Stimulated activated CD4-positive, alpha-beta T cell treated with anti-CD3 and anti-CD28 coated beads, Interleukin-12 subunit alpha, Interleukin-12 subunit beta, amount 100 ng/mL, for 24 hours (primary cell): ENCODE data around the gene ACKR1.
A peak's percentile ranks its signal among the peaks of the same experiment; 100 is the strongest.

Experiments
- DNase-seq, 2 experiments: peaks; one replicate each; pipeline ENCODE4 v3.0.0-alpha.2; 2020; ENCODE audit warnings: low read depth in 2 of 2

ACKR1 gene, protein sequence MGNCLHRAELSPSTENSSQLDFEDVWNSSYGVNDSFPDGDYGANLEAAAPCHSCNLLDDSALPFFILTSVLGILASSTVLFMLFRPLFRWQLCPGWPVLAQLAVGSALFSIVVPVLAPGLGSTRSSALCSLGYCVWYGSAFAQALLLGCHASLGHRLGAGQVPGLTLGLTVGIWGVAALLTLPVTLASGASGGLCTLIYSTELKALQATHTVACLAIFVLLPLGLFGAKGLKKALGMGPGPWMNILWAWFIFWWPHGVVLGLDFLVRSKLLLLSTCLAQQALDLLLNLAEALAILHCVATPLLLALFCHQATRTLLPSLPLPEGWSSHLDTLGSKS

DNA sequence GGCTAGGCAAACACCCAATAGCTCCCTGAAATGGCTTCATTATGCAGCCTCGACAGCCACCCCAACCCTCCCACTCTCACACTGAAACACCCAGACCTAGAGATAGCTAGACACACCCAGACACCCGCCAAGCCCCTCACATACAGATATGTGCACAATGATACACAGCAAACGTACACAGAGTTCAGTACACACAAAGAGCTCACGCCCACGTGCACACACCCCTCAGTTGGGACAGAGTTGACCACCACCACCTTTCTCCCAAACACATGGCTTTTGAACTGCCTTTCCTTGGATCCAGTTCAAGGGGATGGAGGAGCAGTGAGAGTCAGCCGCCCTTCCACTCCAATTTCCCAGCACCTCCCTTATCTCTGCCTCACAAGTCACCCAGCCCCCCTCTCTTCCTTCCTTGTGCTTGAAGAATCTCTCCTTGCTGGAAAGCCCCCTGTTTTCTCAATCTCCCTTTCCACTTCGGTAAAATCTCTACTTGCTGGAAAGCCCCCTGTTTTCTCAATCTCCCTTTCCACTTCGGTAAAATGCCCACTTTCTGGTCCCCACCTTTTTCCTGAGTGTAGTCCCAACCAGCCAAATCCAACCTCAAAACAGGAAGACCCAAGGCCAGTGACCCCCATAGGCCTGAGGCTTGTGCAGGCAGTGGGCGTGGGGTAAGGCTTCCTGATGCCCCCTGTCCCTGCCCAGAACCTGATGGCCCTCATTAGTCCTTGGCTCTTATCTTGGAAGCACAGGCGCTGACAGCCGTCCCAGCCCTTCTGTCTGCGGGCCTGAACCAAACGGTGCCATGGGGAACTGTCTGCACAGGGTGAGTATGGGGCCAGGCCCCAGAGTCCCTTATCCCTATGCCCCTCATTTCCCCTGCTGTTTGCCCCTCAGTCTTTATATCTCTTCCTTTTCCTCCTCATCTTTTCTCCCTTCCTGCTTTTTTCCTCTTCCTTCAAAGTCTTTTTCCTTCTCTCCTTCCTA, at the start of gene ACKR1:
ACKR1 (plus strand) TSS at position 715 of the 981 bp plus-strand sequence; CDS start at position 800, 85 bp downstream.
- no peak for DNase-seq

DNA sequence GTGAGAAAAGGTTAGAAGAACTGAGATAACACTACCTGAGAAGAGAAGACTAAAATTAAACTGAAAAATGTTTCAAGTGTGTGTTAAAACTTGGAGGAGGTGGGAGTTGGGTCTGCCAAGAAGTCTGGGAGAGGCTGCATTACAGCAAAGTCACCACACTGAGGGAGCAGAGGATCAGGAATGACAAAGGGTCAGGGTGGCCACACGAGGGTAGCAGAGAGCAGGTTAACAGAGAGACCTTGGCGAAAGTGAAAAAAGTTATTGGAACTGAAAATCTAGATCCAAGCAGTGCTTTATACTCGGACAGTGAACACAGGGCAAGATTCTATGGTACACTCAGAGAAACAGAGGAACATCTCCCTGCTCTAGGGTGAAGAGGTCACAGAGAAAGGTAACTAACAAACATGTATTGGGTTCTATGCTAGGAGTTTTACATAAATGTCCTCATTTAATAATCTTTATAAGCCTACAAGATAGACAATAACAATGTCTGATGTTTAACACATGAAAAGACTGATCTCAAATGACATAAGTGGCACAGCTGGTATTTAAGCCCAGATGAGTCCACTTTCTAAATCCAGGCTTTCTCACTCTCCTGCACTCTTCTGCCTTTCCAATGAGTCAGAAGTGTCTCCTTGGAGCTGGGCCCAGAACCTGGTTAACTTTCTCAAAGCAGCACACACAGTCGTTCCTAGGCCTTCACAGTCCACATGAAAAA, 43.5 kb upstream of the ACKR1 start:
- peak; percentile 22 to 65 for DNase-seq

DNA sequence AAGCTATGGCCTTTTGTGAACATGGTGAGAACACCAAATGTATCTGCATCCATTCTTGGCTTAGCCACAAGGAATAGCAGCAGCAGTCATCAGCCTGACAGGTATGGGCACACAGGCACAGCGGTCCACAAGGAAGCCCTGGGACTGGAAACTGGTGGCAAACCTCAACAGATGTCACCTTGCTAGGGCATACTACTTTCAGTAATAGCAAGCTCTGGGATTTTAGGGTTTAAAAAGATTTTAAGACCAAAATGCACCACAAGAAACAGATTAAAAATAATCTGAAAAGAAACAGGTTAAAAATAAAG, 43.0 kb upstream of the ACKR1 start:
- DNase-seq: no peak

DNA sequence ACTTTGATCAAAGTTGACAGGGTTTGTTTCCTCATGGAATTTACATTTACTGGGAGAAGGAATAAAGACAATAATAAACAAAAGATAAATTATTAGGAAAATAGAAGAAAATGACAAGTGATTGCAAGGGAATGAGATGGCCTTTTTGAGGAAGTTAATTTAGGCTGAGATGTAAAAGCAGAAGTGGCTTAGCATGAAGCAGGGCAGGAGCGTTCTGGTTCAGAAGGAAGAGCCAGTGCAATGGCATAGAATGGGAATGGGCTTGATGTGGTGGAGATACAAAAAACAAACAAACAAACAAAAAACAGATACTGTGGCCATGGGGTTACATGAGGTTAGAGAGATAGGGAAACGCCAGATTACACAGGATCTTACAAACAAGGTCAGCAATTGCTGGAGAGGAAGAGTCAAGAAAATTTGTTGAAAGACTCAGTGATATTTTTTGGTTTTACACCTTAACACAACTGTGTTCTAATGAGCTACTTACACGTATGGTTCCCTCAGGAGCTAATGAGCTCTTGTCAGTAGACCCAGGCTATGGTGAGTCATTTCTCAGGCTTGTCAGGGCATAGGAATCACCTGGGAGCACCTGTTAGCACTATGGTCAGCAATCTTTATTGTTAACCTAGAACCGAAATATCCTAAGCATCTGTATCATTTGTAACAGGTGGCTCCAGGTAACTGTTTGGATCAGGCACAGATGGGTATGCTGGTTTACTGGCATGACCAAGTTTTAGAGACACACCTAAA, 42.0 kb upstream of the ACKR1 start:
- DNase-seq: no peak

DNA sequence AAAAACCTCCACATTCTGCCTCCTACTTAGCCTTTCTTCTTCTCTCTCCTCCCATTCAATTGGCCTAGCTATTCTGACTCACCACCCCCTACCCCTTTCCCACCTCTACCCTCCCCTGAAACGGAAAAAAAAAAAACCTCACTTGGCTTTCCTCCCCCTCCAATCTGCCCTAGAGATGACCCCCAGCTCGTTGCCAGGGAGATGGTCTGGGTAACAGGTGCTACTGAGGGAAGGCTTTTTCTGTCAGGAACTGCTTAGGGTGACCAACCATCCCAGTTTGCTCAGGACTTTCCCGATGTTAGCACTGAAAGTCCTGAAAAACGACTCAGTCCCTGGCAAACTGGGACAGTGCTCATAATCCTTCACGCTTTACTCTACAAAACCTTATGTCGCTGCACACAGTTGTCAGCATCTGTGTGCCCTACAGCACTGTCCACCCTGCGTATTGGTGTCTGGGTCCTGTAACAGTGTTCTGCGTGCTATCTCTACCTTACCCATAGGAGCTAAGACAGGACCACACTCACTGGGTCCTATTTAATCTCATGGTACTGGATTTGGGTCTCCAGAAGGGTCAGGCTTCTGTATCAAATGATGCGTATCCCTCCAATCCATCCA, 41.0 kb upstream of the ACKR1 start:
- no peak for DNase-seq

DNA sequence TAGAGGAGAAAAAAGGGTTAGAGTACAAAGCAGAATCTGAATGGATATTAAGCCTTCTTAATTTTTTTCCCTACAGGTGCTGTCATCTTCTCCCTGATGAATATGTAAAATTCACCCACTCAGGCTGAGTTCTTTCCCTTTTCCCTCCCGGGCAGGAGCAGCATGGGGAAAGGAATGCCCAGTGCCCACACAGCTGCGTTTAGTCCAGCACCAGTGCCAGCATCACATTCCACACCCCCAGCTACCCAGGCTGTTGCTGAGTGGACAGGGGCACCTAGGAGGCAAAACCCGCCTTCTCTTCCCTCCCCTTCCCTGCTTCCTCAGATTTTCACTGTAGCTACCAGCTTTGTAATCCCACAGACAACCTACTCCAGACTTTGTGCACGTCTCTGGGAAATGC, 36.6 kb upstream of the ACKR1 start:
- no peak for DNase-seq

DNA sequence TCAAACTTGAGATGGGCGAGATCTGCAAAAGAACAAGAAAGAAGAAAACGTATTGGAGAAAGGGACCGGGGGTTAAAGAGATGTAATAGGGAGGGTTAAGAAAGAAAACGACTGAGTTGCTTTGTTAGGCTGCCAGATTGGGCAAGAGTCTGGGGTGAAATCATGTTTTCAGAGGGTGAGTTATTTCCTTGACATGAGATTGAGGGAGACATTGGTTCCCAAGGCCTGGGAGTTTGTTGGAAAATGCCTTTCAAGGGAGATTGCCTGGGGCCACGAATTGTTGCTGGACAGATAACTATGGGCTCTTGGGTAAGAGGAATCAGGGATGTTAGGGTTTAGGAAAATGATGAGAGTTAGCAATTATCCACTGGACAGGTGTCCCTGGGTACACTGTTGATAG, 34.0 kb upstream of the ACKR1 start:
- no peak for DNase-seq

DNA sequence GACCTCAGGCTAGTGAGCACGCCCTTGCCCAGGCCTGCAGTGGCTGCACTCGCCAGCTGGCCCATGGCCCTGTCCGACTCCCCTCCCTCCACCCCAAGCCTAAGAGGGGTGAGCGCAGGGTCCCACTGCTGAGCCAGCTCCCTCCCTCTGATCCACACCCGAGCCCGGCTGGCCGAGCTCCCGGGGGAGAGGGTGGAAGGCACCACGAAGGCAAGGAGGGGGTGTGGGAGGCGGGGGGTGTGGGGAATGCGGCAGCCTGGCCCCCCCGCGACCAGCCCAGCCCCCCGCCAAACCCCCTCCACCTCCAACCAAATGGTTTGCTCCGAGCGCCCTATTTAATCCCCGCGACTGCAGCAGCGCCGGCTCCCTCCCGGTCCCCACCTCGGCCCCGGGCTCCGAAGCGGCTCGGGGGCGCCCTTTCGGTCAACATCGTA, 33.4 kb upstream of the ACKR1 start, which contains the start of gene CADM3:
CADM3 (plus strand) TSS at position 362 of the 434 bp plus-strand sequence. CDS start 151 bp downstream, outside the sequence.
- DNase-seq: no peak

DNA sequence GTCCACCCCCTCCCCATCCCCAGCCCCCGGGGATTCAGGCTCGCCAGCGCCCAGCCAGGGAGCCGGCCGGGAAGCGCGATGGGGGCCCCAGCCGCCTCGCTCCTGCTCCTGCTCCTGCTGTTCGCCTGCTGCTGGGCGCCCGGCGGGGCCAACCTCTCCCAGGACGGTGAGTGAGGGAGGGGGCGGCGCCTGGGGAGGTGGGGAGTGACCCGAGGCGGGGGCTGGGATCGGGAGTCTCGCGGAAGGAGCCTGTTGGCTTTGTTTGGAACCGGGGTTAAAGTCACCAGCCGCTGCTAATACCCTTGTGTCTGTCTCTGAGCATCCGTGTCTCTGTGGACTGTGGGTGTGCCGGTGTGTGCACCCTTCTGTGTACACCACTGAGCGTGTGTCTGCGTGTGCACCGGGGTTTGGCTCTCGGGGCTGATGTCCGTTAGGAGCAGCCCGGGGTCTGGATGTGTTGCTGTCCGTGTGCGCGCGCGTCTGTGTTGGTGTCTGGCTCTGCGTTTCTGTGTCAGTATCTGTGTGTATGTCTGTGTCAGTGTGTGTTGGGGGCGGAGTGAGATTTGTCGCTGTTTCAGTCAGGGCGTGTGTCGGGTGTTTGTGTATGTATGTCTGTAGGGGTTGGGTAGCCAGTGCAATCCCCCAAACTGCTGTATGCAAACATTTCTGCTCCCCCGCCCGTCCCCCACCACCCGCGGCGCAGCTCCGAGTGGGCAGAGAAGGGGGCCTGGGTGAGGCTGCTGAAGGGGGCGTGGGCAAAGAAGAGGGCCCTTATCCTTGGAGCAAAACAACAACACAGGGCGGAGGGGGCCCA, 32.8 kb upstream of the ACKR1 start:
- no peak for DNase-seq

DNA sequence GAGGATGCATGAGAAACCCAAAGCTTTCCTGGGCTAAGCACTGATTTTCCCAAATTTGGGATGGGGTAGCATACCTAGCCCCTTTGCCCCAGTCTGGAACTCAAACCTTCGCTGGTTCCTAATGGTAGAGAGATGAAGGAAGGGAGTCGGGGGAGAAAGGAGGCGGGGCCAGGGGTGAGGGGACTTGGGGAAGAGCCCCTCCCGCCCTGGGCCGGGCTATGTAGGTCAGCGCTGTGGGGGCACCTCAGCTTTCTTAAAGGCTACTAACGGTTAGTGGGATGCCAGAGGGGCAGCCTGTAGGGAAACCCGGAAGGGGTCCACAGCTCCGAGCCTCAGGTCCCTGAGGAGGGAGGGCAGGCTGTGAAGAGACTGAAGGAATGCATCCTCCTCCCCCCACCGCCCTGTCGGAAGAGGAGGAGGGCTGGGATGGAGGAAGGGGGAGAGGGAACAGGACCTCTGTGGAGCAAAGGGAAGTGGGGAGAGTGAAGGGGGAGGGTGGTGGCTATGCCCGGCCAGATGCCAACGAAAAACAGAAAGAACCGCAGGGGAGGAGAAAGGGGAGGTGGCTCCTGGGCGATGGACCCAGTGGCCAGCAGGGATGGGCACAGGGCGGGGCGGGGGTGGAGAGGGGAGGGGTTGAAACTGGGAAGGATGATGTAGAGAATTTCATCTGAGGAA, 31.9 kb upstream of the ACKR1 start:
- no peak for DNase-seq

DNA sequence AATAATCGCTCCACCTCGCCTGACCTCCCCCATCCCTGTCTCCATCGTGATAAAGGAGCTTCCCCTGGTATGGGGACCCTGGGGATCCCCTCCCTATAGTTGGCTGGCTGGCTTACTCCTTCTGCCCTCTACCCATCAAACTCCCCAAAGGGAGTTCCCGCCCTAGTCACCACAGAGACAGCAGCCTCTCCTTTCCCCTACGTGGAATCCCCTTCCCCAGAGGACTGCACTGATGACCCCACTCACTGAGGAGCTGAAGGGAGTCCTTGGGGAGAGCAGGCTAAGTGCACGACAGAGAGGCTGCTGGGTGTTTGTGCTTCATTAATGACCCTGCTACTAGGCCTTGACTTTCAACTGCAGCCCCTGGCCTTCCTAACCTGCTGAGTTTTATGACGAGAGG, 31.4 kb upstream of the ACKR1 start:
- no peak for DNase-seq

DNA sequence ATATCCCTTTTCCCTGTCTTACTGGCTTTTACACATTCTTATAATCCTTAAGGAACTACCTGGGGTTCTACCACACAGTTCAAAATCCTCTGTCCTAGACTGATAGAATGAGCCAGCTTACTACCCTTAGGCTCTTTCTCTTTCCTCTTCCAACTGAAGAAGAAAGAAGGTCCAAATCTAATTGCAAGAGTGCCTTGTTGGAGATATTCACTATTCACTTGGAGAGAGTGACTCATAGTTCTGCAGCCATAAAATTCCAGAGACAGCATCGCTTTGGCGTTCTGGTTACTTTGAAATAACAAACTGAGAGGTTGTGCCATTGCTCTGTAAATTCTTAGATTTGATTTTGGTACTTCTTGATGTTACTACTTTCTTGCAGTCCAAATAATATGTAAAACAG, 29.1 kb upstream of the ACKR1 start:
- DNase-seq: no peak

DNA sequence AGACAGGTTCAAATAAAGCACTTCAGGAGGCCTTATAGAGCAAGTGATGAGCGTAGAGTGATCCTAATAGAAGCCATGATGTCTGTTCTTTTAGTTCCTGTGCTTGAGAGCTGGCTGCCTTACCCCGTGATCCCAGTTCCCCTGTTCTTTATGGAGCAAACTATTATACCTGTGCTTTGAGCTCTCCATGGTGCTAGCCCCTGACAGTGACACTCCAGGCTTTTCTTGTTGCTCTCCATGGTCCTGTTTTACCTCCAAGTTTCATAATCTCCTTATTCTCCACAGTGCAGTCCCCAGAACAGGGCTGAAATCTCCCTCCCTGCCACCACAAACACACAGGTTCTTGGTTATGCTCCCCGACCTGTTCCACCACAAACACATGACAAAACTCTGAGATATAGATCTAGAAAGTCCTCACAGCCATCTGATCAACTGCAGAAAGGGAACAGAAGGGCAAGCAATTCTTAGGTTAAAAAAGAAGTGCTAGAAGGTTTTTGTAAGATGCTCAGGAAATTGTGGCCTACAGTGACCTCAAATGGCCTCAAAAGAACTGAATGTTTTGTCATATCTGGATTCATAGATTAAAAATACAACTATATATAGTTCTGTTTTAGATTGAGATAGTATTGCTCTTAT, 27.3 kb upstream of the ACKR1 start:
- no peak for DNase-seq

DNA sequence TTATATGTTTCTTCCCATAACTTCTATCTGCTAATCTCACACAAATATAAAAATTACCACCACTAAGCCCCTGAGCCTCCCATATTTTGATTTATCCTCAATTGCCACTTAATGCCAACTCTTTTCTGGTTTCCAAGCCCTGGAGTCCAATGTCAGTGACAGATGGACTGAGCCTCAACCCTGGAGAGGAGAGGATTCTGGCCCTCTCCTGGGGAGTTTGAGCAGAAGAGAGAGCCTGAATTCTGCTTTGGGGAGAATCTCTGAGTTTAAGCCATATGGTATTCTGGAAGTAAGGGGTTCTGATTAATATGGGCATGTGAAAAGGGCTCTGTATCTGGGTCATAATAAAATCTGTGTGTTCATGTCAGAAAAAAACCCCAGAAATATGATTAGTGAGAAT, 24.8 kb upstream of the ACKR1 start:
- no peak for DNase-seq

DNA sequence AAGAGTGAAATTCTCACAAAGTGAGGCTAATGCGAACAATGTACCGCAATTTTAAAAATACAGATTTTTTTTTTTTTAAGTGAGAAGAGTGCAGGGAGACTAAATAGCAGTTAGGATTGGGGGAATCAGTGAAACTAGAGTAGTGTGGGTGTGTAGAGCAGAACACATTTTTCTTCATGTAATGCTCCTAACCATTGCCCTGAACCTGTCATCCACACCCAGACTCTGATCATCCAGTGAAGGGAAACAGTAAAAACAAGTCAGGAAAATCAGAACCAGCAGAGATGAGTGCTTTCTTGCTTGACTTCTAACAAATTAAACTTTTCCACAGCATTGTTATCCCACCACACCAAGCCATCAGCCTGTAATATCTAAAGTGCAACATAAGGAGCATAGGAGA, 24.2 kb upstream of the ACKR1 start:
- DNase-seq: no peak

DNA sequence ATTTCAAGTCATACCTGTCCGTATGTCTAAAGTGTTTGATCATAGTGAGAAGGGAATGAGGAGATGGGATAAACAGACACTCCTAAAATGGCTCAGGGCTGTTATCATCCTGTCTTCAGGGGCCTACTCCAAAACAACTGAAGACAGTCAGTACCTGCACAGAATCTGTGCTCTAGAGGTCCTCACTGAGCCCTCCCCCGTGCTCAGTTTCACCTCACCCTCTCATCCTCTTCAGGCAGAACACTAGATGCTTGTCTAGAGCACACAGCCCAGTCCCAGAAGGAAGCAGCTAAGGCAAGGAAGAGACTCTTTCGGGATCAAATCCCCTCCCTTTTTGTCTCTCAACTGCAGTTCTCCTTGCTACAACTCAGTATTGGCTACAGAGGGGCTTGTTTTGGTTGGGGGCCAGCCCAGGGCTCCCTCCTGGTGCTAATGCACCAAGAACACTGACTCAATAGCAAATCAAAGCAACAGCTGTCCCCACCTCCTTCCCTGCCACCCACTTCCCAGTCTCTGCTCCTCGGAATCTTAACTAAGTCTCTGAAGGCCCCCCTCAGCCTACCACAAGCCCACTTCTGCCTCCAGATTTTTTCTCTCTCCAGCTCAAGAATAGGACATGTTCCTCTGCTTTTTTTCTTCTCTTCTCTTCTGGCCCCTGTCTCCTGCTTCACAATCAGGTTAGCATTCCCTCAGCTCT, 23.2 kb upstream of the ACKR1 start:
- DNase-seq: no peak

DNA sequence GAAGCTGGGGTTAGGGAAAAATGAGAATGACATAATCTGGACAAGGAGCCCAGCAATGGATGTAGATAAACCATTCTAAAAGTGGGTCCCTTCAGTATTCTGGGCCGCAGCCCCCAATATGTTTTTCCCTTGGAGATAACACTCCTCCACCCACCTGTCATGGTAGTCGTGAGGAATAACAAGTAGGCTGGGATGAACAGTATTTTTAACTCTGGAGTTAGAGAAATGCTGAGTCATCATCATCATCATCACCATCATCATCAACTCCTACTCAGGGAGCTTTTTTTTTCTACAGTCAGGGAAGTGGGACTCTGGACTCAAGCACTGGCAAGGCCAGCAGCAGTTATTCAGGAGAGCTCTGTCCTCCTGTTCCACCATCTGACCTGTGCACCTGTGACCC, 20.5 kb upstream of the ACKR1 start:
- DNase-seq: no peak

DNA sequence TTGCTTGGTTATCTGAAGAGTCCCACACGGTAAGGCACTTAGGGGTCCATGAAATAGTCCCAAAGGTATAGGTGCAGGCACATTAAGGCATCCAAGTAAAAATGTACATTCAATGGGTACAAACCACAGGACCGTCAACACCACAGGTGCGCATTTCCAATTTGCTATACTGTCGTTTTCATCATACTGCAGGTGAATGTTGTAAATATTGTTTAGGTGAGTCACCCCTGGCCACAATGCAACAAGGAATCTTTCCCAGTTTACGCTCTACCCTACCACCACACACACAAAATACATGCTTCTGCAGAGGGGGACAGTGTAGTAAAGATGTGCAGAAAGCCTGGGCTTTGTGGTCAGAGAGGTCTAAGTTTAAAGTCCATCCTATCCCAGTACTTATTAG, 19.6 kb upstream of the ACKR1 start:
- DNase-seq: no peak

DNA sequence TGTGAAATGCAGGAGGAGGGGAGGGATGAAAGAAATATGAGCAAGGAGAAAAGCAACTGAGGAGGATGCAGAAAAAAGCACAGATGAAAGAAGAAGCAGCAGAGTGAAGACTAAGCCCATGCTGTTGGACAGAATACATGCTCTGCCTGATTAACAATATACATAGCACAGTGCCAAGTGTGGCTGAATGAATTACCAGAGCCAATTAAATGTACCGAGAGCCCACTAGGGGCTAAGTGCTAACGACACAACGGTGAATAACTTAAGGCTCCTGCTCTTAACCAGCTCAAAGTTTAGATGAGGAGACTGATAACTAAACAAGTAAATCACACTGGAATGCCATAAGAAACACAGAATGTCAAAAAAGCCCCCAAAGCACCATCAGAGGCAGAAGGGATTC, 17.6 kb upstream of the ACKR1 start:
- DNase-seq: no peak
